ENCODE measurements around the gene DUSP6.
A peak's percentile ranks its signal among the peaks of the same experiment; 100 is the strongest.

The DUSP6 gene, protein sequence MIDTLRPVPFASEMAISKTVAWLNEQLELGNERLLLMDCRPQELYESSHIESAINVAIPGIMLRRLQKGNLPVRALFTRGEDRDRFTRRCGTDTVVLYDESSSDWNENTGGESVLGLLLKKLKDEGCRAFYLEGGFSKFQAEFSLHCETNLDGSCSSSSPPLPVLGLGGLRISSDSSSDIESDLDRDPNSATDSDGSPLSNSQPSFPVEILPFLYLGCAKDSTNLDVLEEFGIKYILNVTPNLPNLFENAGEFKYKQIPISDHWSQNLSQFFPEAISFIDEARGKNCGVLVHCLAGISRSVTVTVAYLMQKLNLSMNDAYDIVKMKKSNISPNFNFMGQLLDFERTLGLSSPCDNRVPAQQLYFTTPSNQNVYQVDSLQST

GRCh38 chr12:89352492-89353187 lies at the start of gene DUSP6:
Gene DUSP6, minus strand, starts transcription at chr12:89352501. Its CDS starts 462 bp downstream, at chr12:89352039.
- DNase-seq: peak; percentile 94

DNA sequence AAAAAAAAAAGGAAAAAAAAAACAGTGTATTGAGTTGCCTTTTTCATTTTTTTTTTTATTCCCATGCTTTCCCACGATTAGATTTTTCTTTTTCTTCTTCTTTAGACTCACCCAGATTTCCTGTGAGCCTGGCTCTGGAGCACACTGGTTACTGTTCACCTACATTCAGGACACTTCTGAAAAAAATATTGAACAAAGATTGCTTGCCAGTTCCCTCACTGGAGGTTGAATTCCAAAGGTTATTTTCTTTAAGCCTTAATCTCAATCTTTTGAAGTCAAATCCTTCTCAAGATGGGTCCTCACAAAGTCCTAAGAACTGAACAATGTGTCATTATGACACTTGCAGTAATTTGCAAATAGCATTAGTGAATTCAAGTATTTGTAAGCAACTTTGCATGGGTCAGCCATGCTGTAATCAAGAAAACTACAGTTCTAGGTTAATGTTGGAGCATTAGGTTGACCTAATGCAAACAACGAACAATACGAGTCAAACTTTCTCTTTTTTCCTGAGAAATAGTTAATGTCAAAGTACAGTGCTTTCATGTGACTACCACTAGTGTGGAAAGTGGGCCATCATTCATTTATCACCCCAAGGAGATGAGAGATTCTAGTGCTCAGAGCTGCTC lies 49.2 kb upstream of the DUSP6 start:
- DNase-seq: no peak

- no peak for DNase-seq
Observed at GRCh38 chr12:89400415-89400814, 48.1 kb upstream of the DUSP6 start.

DNA sequence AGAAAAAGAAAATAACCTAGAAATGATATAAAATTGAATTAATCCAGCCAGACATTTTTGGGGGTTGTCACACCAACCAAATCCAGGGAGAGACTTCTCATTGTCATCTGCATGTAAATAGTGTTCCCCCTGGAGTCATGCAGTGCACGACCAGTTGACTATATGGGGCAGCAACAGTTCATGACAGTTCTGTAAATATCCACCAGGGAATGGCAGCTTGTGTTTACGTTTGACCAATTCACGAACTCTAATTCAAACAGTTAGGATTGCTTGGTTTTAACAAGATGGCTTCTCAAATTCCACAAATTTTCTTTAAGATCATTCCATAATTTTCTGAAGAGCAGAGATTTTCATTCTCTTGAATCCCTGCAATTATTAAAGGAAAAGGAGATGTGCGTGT lies 43.4 kb upstream of the DUSP6 start:
- DNase-seq: no peak

DNA sequence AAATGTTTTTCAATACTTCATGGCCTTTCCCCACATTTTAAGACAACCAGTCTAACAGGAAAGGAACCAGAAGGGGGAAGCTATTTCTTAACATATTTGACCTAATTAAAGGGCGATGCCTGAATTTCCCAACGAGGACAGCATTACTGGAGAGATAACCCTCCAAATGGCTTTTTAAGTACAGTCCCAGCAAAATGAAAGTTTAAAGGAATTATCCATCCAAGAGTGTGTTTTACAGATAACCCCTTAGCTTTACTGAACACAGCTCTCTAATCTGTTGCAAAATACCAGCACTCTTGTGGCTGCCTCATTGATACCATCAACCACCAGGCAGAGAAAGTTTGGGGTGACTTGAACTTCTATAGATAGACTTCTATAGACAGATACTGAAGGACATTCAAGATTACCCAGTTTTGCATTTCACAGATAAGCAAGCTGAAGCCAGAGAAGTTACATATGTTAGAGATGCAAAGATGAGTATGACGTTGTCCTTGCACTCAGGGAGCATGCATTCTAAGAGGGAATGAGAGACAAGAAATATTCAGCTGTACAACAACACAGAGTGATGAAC lies 41.3 kb upstream of the DUSP6 start:
- DNase-seq: no peak

DNA sequence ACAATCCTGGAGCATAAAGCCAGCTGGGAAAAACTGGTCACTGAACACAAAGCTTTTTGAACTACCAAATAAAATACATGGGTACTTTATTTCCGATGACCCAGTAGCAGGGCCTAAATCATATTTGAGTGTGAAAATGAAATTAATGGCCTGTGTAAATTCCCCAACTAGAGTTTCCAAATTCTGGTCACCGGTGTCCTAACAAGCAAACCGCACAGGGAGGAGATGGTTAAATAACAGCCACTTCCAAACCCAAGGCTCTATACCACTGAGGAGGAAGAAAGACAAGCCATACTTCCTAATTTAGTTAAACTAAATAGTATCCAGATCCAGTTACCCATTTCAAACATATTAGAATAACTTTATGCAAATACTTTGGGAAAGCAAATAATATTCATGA lies 40.1 kb upstream of the DUSP6 start:
- DNase-seq: no peak

DNA sequence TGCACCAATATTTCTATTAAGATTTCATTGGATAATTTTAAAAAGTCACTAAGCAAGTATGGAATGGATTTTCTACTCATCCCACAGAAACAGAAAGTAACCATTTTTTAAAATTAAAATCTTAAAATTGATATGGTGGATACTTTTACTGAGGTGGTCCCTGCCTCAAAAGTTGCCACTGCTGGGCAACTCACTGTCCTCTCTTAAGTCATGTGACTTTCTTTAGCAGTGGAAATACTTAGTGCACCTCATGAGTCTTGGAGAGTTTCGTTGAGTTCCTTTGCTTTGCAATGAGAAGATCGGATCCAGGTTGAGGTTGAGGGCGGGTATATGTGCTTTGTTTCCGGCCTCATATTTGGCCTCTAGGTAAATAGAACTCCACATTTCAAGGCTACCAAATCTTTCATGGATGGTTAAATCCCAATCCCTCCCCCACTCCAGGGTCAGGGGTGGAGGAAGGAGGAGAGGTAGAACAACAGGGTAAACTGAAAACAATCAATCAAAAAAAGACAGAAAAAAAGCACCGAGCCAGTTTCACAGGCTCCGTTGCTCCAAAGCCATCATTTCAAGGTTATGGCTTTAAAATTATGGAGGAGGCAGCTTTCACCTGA lies 39.5 kb upstream of the DUSP6 start:
- DNase-seq: no peak

- DNase-seq: peak; percentile 9
Observed at GRCh38 chr12:89390802-89391673, 38.7 kb upstream of the DUSP6 start.

GRCh38 chr12:89389755-89390661 lies 37.7 kb upstream of the DUSP6 start:
- DNase-seq: peak; percentile 28

GRCh38 chr12:89386138-89386537 lies 33.8 kb upstream of the DUSP6 start:
- no peak for DNase-seq

GRCh38 chr12:89384807-89385206 lies 32.5 kb upstream of the DUSP6 start:
- no peak for DNase-seq

GRCh38 chr12:89384050-89384758 lies 31.9 kb upstream of the DUSP6 start:
- no peak for DNase-seq

- no peak for DNase-seq
Observed at GRCh38 chr12:89383235-89384049, 31.1 kb upstream of the DUSP6 start.

- no peak for DNase-seq
Observed at GRCh38 chr12:89382328-89382727, 30.0 kb upstream of the DUSP6 start.

DNA sequence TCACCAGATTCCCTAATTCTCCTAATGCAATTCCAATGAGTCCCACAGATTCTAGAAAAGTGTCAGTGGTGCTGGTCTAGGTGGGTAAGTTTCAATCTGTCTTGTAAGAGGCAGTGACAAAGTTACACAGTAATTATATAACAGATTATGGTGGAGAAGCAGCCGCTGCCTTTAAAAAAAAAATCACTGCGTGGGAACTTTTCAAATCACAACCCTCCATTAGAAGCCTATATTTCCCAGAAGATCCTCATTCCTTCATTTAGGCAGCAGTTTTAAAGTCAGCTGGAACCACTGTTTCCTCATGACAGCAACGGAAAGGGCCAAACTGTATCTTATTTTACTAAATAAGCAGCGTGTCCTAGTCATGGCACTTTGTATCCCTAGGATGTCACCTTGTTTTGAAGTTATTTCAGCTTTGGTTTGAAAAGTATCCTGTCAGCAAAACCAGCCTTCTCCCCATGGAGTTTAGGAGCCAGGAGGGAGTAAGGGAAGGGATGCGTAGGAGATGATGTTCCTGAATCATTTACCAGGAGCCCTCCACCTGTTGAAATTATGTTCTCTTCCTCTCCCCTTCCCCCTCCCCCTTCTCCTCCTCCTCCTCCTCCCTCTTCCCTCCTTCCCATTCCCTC lies 27.7 kb upstream of the DUSP6 start:
- no peak for DNase-seq

DNA sequence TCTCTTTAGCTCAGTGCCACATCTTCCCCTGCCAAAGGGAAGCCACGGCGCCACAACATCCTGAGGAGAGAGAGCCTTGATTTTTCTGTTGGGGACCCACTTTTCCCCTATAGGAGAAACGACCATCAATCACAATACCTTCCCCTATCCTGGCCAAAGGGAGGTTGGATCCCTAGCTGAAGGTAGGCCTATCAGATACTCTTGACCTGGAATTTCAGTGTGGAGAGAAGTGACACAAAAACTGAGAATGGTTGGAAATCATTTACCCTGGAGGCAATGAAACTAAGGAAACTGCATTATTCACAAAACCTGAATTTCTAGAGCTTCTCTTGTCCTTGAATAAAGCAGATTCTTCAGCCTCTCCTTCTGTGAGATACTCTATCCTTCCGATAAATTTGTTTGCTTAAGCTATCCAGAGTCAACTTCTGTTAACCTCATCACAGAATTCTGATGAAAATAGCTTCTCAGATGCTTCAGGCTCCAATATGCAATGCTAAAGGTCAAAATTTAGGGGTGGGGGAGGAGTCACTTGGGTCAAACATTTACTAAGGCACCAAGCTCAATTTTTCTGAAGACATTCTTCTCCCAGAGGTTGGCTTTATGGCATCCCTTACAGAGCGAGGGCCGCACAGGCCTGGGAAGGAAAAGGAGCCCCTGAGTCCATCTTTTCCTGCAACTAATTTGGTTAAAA lies 27.0 kb upstream of the DUSP6 start:
- DNase-seq: no peak

GRCh38 chr12:89376844-89377243 lies 24.5 kb upstream of the DUSP6 start:
- DNase-seq: no peak

DNA sequence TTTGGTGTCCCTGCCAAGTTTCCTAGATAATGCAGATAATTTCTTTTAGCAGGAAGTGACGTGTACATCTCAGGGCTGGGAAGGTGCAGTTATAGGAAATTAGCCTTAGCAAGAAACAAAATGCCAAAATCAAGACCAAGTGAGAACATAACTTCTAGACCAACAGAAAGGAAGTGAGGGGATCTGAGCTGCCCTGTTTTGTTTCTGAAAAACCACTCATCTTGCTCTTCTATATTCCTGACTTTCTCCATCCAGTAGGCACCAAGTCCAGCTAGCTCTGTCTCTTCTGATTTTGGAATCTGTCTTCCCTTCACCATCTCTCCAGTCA lies 23.9 kb upstream of the DUSP6 start:
- DNase-seq: no peak
